GM12874 (cell line): Measurements from ENCODE around the gene CD44.

ENCODE experiments used
- TF ChIP-seq, protein P1 (sequence below): IDR thresholded peaks from 2 replicates; pipeline ENCODE4 v1.5.1; 2011; ENCODE audit warnings: low read depth, mild to moderate bottlenecking, control low read depth, low read length, moderate library complexity; ENCODE audit not compliant: insufficient read depth

CD44 gene

DNA sequence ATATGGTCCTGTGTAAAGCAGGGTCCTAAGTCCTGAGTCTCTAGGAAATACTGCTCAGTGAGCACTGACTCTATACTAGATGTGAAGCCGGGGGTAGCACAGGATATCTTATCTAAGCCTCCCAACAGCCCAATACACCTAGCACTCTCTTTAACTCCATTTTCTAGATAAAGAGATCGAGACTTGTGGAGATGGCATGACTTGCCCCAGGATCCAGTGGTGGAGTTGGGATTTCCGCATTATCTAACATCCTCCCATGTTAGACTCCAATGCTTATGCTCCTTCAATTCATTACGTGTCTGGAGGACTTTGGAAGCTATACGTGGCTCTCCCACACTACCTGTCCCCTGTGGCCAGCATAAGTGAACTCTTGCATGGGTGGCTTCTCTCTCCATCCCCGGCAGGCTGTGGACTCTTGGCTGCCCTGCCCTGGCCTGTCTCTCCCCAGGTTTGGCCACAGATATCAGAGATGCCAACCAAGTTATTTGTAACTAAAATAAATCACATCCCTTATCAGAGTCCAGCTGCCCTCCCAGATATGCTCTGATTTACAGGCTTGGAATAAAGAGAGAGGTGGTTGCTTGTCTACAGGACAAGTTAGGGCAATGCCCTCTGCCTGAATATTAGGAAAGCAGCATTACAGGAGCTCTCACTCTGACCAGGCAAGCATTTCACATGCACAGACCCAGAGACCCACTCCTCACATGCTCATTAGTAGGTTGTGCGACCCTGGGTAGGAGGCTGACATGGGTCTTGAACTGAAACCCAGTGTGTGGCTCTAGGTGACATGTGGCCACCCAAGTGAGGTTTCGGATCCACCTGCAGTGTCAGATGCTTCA lies 4.5 kb downstream of the CD44 start:
- TF ChIP-seq, protein P1, sequence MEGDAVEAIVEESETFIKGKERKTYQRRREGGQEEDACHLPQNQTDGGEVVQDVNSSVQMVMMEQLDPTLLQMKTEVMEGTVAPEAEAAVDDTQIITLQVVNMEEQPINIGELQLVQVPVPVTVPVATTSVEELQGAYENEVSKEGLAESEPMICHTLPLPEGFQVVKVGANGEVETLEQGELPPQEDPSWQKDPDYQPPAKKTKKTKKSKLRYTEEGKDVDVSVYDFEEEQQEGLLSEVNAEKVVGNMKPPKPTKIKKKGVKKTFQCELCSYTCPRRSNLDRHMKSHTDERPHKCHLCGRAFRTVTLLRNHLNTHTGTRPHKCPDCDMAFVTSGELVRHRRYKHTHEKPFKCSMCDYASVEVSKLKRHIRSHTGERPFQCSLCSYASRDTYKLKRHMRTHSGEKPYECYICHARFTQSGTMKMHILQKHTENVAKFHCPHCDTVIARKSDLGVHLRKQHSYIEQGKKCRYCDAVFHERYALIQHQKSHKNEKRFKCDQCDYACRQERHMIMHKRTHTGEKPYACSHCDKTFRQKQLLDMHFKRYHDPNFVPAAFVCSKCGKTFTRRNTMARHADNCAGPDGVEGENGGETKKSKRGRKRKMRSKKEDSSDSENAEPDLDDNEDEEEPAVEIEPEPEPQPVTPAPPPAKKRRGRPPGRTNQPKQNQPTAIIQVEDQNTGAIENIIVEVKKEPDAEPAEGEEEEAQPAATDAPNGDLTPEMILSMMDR: no peak

DNA sequence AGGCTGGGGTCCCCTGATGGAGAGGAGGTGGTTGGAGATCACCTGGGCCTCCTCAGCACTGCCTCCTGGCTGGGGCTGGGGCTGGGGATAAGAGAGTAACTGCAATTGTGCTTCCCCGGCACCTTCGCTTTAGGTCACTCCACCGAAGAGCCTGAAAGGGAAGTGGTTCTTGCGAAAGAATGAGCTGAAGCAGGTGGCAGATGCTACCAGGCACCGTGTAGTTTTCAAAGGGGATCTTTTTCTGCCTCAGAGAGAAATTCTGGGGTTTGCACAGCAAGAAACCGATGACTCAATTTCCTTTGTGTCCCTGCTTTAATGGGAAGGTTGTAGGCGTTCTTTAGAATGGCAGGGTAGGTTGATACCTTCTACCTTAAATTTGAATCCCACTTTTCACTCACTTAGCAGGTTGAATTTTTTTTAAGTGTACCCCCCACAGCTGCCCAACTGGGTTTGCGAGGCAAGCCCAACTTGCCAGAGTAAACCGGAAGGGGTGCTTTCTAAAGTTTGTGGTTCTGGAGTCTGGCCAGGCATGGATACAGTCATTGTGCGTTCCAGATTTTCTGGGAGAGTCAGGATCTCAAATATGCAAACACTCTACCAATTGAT lies 5.3 kb downstream of the CD44 start:
- TF ChIP-seq, protein P1: no peak

DNA sequence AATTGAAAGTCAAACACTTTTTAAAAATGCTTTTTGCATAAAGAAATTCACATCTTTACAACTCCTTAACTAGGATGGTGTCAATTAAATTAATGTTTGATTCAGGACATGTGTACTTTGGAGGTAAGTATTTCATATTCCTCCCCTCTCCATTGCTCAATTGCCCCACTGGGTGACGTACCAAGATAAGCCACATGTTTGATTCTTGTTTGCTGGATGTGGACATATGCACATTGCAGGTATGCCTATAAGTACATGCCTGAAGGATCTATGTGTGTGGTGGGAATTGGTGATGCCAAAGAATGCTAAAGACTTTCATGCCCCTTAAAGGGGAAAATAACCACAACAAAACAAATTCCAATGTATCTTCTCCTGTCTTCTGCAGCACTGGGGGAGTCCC lies 5.8 kb downstream of the CD44 start:
- TF ChIP-seq, protein P1: 0 out of 2 replicates have a peak, but pooled peaks have one; percentile 4

DNA sequence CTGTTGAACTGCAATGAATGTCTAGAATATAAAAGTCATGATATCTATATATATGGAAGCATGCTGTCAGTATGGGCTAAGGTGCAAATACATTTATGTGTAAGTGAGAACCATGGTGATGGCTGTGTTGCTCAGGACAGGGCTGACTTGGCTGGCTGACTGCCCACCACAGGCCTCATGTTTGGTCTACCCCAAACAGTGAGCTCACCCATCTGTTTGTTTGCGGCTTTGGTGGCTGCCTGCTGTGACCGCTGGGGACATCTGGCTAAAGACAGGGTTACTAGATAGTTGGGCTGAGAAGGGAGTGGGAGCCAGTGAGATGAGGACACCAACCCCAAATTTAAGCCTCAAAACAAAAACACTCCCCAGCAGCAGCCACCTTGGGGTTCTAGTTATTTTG lies 6.3 kb downstream of the CD44 start:
- TF ChIP-seq, protein P1: no peak

DNA sequence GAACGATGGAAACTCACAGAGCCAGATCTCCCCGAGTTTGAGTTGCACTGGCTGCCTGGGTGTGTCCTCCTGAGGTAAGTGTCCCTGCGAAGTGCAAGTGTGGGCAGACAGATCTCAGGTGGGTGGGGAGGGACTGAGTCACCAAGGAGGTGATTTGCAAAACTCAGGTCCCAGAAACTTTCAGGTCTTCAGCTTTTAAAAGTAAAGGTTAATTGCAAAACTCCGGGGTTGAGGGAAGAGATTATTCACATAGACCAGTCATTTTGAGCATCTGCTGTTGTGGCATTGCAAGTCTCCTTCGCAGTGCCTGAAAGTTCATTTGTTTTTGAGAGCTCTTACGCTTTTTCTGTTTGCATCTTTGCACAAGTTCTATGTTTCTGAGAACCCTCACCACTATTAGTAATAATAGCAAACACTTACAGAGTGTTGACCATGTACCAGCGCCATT lies 7.1 kb downstream of the CD44 start:
- TF ChIP-seq, protein P1: no peak

DNA sequence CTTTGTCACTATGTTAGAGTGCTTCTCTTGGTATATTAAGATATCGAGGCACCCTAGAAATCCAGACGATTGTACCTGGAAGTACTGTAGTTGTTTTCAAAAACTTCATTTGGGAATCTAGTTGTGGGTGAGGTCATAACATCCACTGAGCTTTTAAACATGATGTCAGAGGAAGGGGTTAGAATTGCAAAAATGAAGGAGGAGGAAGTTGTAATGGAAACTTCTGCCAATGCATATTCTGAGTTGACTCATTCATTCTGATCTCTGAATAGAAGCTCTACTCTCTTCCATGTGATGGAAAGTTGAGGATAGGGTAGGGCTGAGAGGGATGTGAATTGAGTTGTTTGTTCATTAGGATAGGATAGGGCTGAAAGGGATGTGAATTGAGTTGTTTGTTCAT lies 7.7 kb downstream of the CD44 start:
- TF ChIP-seq, protein P1: no peak

DNA sequence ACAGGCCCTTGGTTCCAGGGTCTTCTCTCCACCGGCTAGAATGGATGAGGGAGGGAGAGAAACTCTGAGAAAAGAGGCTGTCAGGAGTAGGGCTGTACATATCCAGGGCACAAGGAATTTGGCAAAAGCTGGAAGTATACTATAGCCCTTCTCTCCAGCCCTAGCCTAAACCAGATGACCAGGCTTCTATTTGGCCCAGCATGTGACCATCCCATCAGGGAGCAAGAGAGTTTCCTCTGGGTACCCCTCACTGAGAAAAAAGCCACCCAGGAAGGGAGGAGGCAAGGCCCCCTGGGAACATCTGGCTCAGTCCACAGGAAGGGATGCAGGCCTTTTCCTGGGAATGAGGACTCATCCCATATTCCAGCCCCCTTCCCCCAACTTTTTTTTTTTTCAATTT lies 8.3 kb downstream of the CD44 start:
- TF ChIP-seq, protein P1: no peak
